ENCODE measurements around the gene MARK3.
A peak's percentile ranks its signal among the peaks of the same experiment; 100 is the strongest.

MARK3 gene

GRCh38 chr14:103495854-103496253, 110.6 kb downstream of the MARK3 start:
- H4K8ac ChIP-seq (ENCODE audit: low read depth, low read length), result no peak overlapping the region
- no peaks in the 10 kb centered on the region for H3K4me1 ChIP-seq (ENCODE audit: control insufficient read depth in 1 of 2, insufficient read depth in 2 of 2, low read length in 2 of 2)
- H3K9me3 ChIP-seq (ENCODE audit: insufficient read depth, low read depth, low read length), result peaks cover 2% of the 10 kb centered on the region
- no peak overlapping the region for H3K4me2 ChIP-seq (ENCODE audit: low read length)
- H2AK5ac ChIP-seq (ENCODE audit: low read length), result no peak overlapping the region
- no CpG with 5 or more reads among the region's 2 CpGs for WGBS (ENCODE audit: extremely low coverage, insufficient coverage, insufficient read length)
- DNase-seq, result no peak
- no peak overlapping the region for H4K12ac ChIP-seq (ENCODE audit: low read depth, low read length)
- no peak overlapping the region for H3K4me3 ChIP-seq (ENCODE audit: low read depth, low read length)
- no peak overlapping the region for H2BK120ac ChIP-seq (ENCODE audit: insufficient read depth, low read length, poor library complexity)
- H4K91ac ChIP-seq (ENCODE audit: low read depth, low read length), result no peak overlapping the region
- H2BK12ac ChIP-seq (ENCODE audit: low read length), result no peak overlapping the region
- H3K18ac ChIP-seq (ENCODE audit: low read length), result no peak overlapping the region
- no peak overlapping the region for H3K4ac ChIP-seq (ENCODE audit: low read depth, low read length)
- no peak overlapping the region for H2AFZ ChIP-seq (ENCODE audit: insufficient read depth, low read length, poor library complexity)
- peak overlapping the region; percentile 8 for H3K23ac ChIP-seq (ENCODE audit: low read length)
- peak overlapping the region; percentile 23 for H3K9ac ChIP-seq (ENCODE audit: low read length)
- no peaks in the 10 kb centered on the region for H3K79me2 ChIP-seq (ENCODE audit: control insufficient read depth, insufficient read depth, low read length, poor library complexity)
- H3K27me3 ChIP-seq (ENCODE audit: insufficient read depth, low read length), result no peaks in the 10 kb centered on the region
- no peak overlapping the region for H3K27ac ChIP-seq (ENCODE audit: low read depth, low read length)
- H3K36me3 ChIP-seq (ENCODE audit: control insufficient read depth in 1 of 2, insufficient read depth in 2 of 2, low read length in 2 of 2), result peaks cover 27 to 32% of the 10 kb centered on the region in 2 experiments
- no peaks in the 10 kb centered on the region for H3K79me1 ChIP-seq (ENCODE audit: low read length)
- no peak overlapping the region for H3K14ac ChIP-seq (ENCODE audit: low read length)
- H2BK5ac ChIP-seq (ENCODE audit: low read depth, low read length, poor library complexity), result no peak overlapping the region

GRCh38 chr14:103496776-103497175, 111.6 kb downstream of the MARK3 start:
- H2BK120ac ChIP-seq (ENCODE audit: insufficient read depth, low read length, poor library complexity), result no peak overlapping the region
- WGBS (ENCODE audit: extremely low coverage, insufficient coverage, insufficient read length), result no CpG with 5 or more reads among the region's 1 CpG

DNA sequence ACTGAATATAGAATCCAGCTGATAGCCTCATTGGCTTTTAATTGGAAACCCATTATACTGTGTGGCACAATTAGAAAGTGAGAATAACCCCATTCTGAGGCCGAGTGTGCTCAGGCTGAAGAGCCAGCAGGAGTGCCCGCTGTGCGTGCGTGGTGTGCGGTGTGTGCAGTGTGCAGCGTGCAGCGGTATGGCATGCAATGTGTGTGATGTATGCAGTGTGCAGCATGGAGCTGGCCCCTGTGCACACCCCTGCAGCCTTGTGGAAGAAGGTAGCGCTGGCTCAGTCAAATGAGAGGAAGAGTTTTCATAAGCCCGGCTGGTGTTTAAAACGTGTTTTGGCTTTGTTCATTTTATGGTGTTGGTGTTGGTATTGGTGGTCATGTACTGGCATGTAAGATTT, 114.5 kb downstream of the MARK3 start:
- Histone ChIP-seq H2BK5ac (ENCODE audit: low read depth, low read length, poor library complexity) (no peak overlapping the region), H3K4me1 (ENCODE audit: control insufficient read depth in 1 of 2, insufficient read depth in 2 of 2, low read length in 2 of 2) (no peaks in the 10 kb centered on the region), H2AFZ (ENCODE audit: insufficient read depth, low read length, poor library complexity) (no peak overlapping the region), H3K4me2 (ENCODE audit: low read length) (no peak overlapping the region), H4K8ac (ENCODE audit: low read depth, low read length) (no peak overlapping the region), H3K18ac (ENCODE audit: low read length) (no peak overlapping the region), H3K23ac (ENCODE audit: low read length) (no peak overlapping the region), H3K36me3 (ENCODE audit: control insufficient read depth in 1 of 2, insufficient read depth in 2 of 2, low read length in 2 of 2) (peaks cover 35 to 40% of the 10 kb centered on the region in 2 experiments), H3K27me3 (ENCODE audit: insufficient read depth, low read length) (no peaks in the 10 kb centered on the region), H2BK12ac (ENCODE audit: low read length) (no peak overlapping the region), H3K79me1 (ENCODE audit: low read length) (no peaks in the 10 kb centered on the region), H3K4ac (ENCODE audit: low read depth, low read length) (no peak overlapping the region), H4K91ac (ENCODE audit: low read depth, low read length) (no peak overlapping the region), H2AK5ac (ENCODE audit: low read length) (no peak overlapping the region), H2BK120ac (ENCODE audit: insufficient read depth, low read length, poor library complexity) (no peak overlapping the region), H3K79me2 (ENCODE audit: control insufficient read depth, insufficient read depth, low read length, poor library complexity) (no peaks in the 10 kb centered on the region), H3K14ac (ENCODE audit: low read length) (no peak overlapping the region), H3K4me3 (ENCODE audit: low read depth, low read length) (no peak overlapping the region), H3K9ac (ENCODE audit: low read length) (no peak overlapping the region), H3K9me3 (ENCODE audit: insufficient read depth, low read depth, low read length) (peaks cover 2% of the 10 kb centered on the region), H3K27ac (ENCODE audit: low read depth, low read length) (no peak overlapping the region), H4K12ac (ENCODE audit: low read depth, low read length) (no peak overlapping the region)
- WGBS (ENCODE audit: extremely low coverage, insufficient coverage, insufficient read length), result no CpG with 5 or more reads among the region's 10 CpGs
- DNase-seq, result no peak

More at GRCh38 chr14:103496776-103497175, 111.6 kb downstream of the MARK3 start:
- Histone ChIP-seq H3K36me3 (ENCODE audit: control insufficient read depth in 1 of 2, insufficient read depth in 2 of 2, low read length in 2 of 2) (peaks cover 31 to 37% of the 10 kb centered on the region in 2 experiments), H3K79me2 (ENCODE audit: control insufficient read depth, insufficient read depth, low read length, poor library complexity) (no peaks in the 10 kb centered on the region), H3K18ac (ENCODE audit: low read length) (no peak overlapping the region), H4K8ac (ENCODE audit: low read depth, low read length) (no peak overlapping the region), H3K23ac (ENCODE audit: low read length) (no peak overlapping the region), H3K4ac (ENCODE audit: low read depth, low read length) (no peak overlapping the region), H2AFZ (ENCODE audit: insufficient read depth, low read length, poor library complexity) (no peak overlapping the region), H3K4me3 (ENCODE audit: low read depth, low read length) (no peak overlapping the region), H3K9me3 (ENCODE audit: insufficient read depth, low read depth, low read length) (peaks cover 2% of the 10 kb centered on the region), H3K9ac (ENCODE audit: low read length) (no peak overlapping the region), H2BK5ac (ENCODE audit: low read depth, low read length, poor library complexity) (no peak overlapping the region), H3K4me1 (ENCODE audit: control insufficient read depth in 1 of 2, insufficient read depth in 2 of 2, low read length in 2 of 2) (no peaks in the 10 kb centered on the region), H2AK5ac (ENCODE audit: low read length) (no peak overlapping the region), H3K27me3 (ENCODE audit: insufficient read depth, low read length) (no peaks in the 10 kb centered on the region), H2BK12ac (ENCODE audit: low read length) (no peak overlapping the region), H3K79me1 (ENCODE audit: low read length) (no peaks in the 10 kb centered on the region), H4K12ac (ENCODE audit: low read depth, low read length) (no peak overlapping the region), H4K91ac (ENCODE audit: low read depth, low read length) (no peak overlapping the region), H3K4me2 (ENCODE audit: low read length) (no peak overlapping the region), H3K14ac (ENCODE audit: low read length) (no peak overlapping the region), H3K27ac (ENCODE audit: low read depth, low read length) (no peak overlapping the region)
- DNase-seq, result no peak

GRCh38 chr14:103500148-103500990, 115.2 kb downstream of the MARK3 start:
- Histone ChIP-seq H4K91ac (ENCODE audit: low read depth, low read length) (no peak overlapping the region), H3K4ac (ENCODE audit: low read depth, low read length) (no peak overlapping the region), H3K18ac (ENCODE audit: low read length) (no peak overlapping the region), H3K23ac (ENCODE audit: low read length) (no peak overlapping the region), H3K4me2 (ENCODE audit: low read length) (no peak overlapping the region), H4K12ac (ENCODE audit: low read depth, low read length) (no peak overlapping the region), H2AFZ (ENCODE audit: insufficient read depth, low read length, poor library complexity) (no peak overlapping the region), H3K36me3 (ENCODE audit: control insufficient read depth in 1 of 2, insufficient read depth in 2 of 2, low read length in 2 of 2) (peaks cover 36 to 41% of the 10 kb centered on the region in 2 experiments), H4K8ac (ENCODE audit: low read depth, low read length) (no peak overlapping the region), H2BK12ac (ENCODE audit: low read length) (no peak overlapping the region), H3K9ac (ENCODE audit: low read length) (no peak overlapping the region), H3K14ac (ENCODE audit: low read length) (no peak overlapping the region), H2BK5ac (ENCODE audit: low read depth, low read length, poor library complexity) (no peak overlapping the region), H3K27me3 (ENCODE audit: insufficient read depth, low read length) (no peaks in the 10 kb centered on the region), H2AK5ac (ENCODE audit: low read length) (no peak overlapping the region), H3K4me3 (ENCODE audit: low read depth, low read length) (no peak overlapping the region), H3K27ac (ENCODE audit: low read depth, low read length) (no peak overlapping the region), H3K9me3 (ENCODE audit: insufficient read depth, low read depth, low read length) (peaks cover 4% of the 10 kb centered on the region), H3K79me2 (ENCODE audit: control insufficient read depth, insufficient read depth, low read length, poor library complexity) (no peaks in the 10 kb centered on the region), H2BK120ac (ENCODE audit: insufficient read depth, low read length, poor library complexity) (no peak overlapping the region), H3K79me1 (ENCODE audit: low read length) (no peaks in the 10 kb centered on the region), H3K4me1 (ENCODE audit: control insufficient read depth in 1 of 2, insufficient read depth in 2 of 2, low read length in 2 of 2) (no peaks in the 10 kb centered on the region)
- no CpG with 5 or more reads among the region's 17 CpGs for WGBS (ENCODE audit: extremely low coverage, insufficient coverage, insufficient read length)
- peak; percentile 79 to 89 for DNase-seq
